Measurements from ENCODE around the gene IL20.

- TF ChIP-seq KLF16 (tag by site-specific recombination; IDR thresholded peaks at IDR 0.05) (no peak), ZNF121 (tag by site-specific recombination; IDR thresholded peaks at IDR 0.05) (no peak), ZNF843 (tag by site-specific recombination; IDR thresholded peaks at IDR 0.05) (no peak)
Observed at GRCh38 chr1:206905295-206906164, 40.1 kb downstream of the IL20 start.

Measured in HEK293 (cell line).